HL-60 (cell line): Measurements from ENCODE around the gene CDHR3.

Experiments
- DNase-seq, 2 experiments: peaks; one replicate each; pipeline ENCODE4 v3.0.0-alpha.2; 2010 to 2020; ENCODE audit warnings: low read depth in 1 of 2, low spot score in 1 of 2
- H3K27ac ChIP-seq: fragments of 250-450 bp; sonication (Bioruptor Pico); replicated peaks from 2 replicates; pipeline ENCODE4 v1.5.1; 2020; ENCODE audit warnings: mild to moderate bottlenecking, moderate library complexity
- H3K27me3 ChIP-seq: fragments of 250-450 bp; sonication (Bioruptor Pico); 2 replicates; pipeline ENCODE4 v1.5.1; 2021; ENCODE audit warnings: mild to moderate bottlenecking, moderate library complexity; ENCODE audit not compliant: insufficient read depth, poor library complexity, severe bottlenecking
- H3K4me3 ChIP-seq: replicated peaks from 2 replicates; pipeline ENCODE4 v1.5.1; 2011; ENCODE audit warnings: mild to moderate bottlenecking, control low read depth, low read length; ENCODE audit not compliant: insufficient read depth
- CTCF ChIP-seq: IDR thresholded peaks from one replicate; pipeline ENCODE4 v1.5.1; 2011; ENCODE audit warnings: low read length, control low read depth, inconsistent platforms; ENCODE audit not compliant: insufficient read depth
- GABPA ChIP-seq: IDR thresholded peaks from 2 replicates; pipeline ENCODE4 v1.6.1; 2012; ENCODE audit warnings: low read depth
- POLR2AphosphoS5 ChIP-seq: IDR thresholded peaks from 2 replicates; pipeline ENCODE4 v1.6.1; 2012; ENCODE audit warnings: low read depth
- REST ChIP-seq: IDR thresholded peaks from 2 replicates; pipeline ENCODE4 v1.6.1; 2012; ENCODE audit warnings: low read depth; ENCODE audit not compliant: insufficient replicate concordance
- SPI1 ChIP-seq: IDR thresholded peaks from 2 replicates; pipeline ENCODE4 v1.6.1; 2012; ENCODE audit warnings: low read depth, mild to moderate bottlenecking, borderline replicate concordance

CDHR3 gene

GRCh38 chr7:105931179-105931578, 31.9 kb upstream of the CDHR3 start:
- TF ChIP-seq SPI1, result no peak
- TF ChIP-seq POLR2AphosphoS5, result no peak
- TF ChIP-seq REST, result no peak
- TF ChIP-seq CTCF, result no peak
- no peak for TF ChIP-seq GABPA
- H3K27me3 ChIP-seq, result peaks cover 2% of the 10 kb centered on the region
- H3K27ac ChIP-seq, result no peak overlapping the region
- H3K4me3 ChIP-seq, result no peak overlapping the region
- DNase-seq, result no peak

- Histone ChIP-seq H3K27ac (no peak overlapping the region), H3K4me3 (no peak overlapping the region), H3K27me3 (no peaks in the 10 kb centered on the region)
- TF ChIP-seq REST, result no peak
- no peak for TF ChIP-seq SPI1
- no peak for TF ChIP-seq GABPA
- TF ChIP-seq CTCF, result no peak
- TF ChIP-seq POLR2AphosphoS5, result no peak
- no peak for DNase-seq
Observed at GRCh38 chr7:105932835-105933477, 30.1 kb upstream of the CDHR3 start.

- TF ChIP-seq GABPA (no peak), SPI1 (no peak), CTCF (no peak), REST (no peak), POLR2AphosphoS5 (no peak)
- Histone ChIP-seq H3K4me3 (no peak overlapping the region), H3K27me3 (no peaks in the 10 kb centered on the region), H3K27ac (no peak overlapping the region)
- DNase-seq, result no peak
Observed at GRCh38 chr7:105934572-105935185, 28.4 kb upstream of the CDHR3 start.
